ENCODE measurements around the gene MYL6B.
A peak's percentile ranks its signal among the peaks of the same experiment; 100 is the strongest.

Gene MYL6B

GRCh38 chr12:56127888-56128669 lies 24.3 kb upstream of the MYL6B start, which contains the start of gene ESYT1:
Gene ESYT1 (plus strand): TSS chr12:56128267. CDS start chr12:56128320, 53 bp downstream.
- H3K27ac ChIP-seq, result peak within 1 kb of the TSS; percentile 91
- no peak for TF ChIP-seq CTCF (conservative IDR thresholded peaks at IDR 0.05; ENCODE audit: low read depth)
- CTCF ChIA-PET, result interaction anchor here (0.6 to 2.7 kb wide), 6 partner anchors 17 to 131 kb away, joined by 3 to 21 read pairs (median 4); partner anchors contain the start of genes MYL6B and SMARCC2
- peak; percentile 99 for DNase-seq (ENCODE audit: low spot score)
- POLR2A ChIA-PET (ENCODE audit: low non-redundant PET), result interaction anchor here (0.6 to 1.4 kb wide), 6 partner anchors 10 to 231 kb away, joined by 3 to 8 read pairs (median 4); partner anchors contain the start of genes SMARCC2 and ZC3H10

- ChIA-PET CTCF (interaction anchor here (0.8 to 1.5 kb wide), 2 partner anchors 23 to 30 kb away, joined by 4 to 6 read pairs; partner anchors contain the start of gene MYL6B), POLR2A (ENCODE audit: low non-redundant PET) (interaction anchor here (0.6 to 1.4 kb wide), 5 partner anchors 11 to 231 kb away, joined by 3 to 8 read pairs (median 3); partner anchors contain the start of gene ZC3H10)
- H3K27ac ChIP-seq, result peak overlapping the region; percentile 91
- TF ChIP-seq CTCF (conservative IDR thresholded peaks at IDR 0.05; ENCODE audit: low read depth), result no peak
- DNase-seq (ENCODE audit: low spot score), result peak; percentile 33
Measured at GRCh38 chr12:56128670-56129205, 23.6 kb upstream of the MYL6B start.

- ChIA-PET POLR2A (ENCODE audit: low non-redundant PET) (no interaction called here), CTCF (interaction anchor here (1.5 kb wide), 1 partner anchor 22 kb away, joined by 6 read pairs; the partner anchor contains the start of gene MYL6B)
- H3K27ac ChIP-seq, result peak overlapping the region; percentile 91
- no peak for TF ChIP-seq CTCF (conservative IDR thresholded peaks at IDR 0.05; ENCODE audit: low read depth)
- peak; percentile 54 for DNase-seq (ENCODE audit: low spot score)
Measured at GRCh38 chr12:56129206-56129941, 23.0 kb upstream of the MYL6B start.

GRCh38 chr12:56129942-56130495 lies 22.4 kb upstream of the MYL6B start:
- POLR2A ChIA-PET (ENCODE audit: low non-redundant PET), result no interaction called here
- CTCF ChIA-PET, result interaction anchor here (1.5 kb wide), 1 partner anchor 22 kb away, joined by 6 read pairs; the partner anchor contains the start of gene MYL6B
- H3K27ac ChIP-seq, result peak overlapping the region; percentile 91
- no peak for TF ChIP-seq CTCF (conservative IDR thresholded peaks at IDR 0.05; ENCODE audit: low read depth)
- DNase-seq (ENCODE audit: low spot score), result no peak

GRCh38 chr12:56130876-56131275 lies 21.5 kb upstream of the MYL6B start:
- no peak for DNase-seq (ENCODE audit: low spot score)
- CTCF ChIA-PET, result interaction anchor here (0.7 kb wide), 1 partner anchor 13 kb away, joined by 5 read pairs; no protein-coding TSS in a partner anchor
- POLR2A ChIA-PET (ENCODE audit: low non-redundant PET), result no interaction called here
- peak overlapping the region; percentile 91 for H3K27ac ChIP-seq
- TF ChIP-seq CTCF (conservative IDR thresholded peaks at IDR 0.05; ENCODE audit: low read depth), result no peak

- CTCF ChIA-PET, result no interaction called here
- POLR2A ChIA-PET (ENCODE audit: low non-redundant PET), result no interaction called here
- TF ChIP-seq CTCF (conservative IDR thresholded peaks at IDR 0.05; ENCODE audit: low read depth), result no peak
- DNase-seq (ENCODE audit: low spot score), result no peak
- no peak overlapping the region for H3K27ac ChIP-seq
Measured at GRCh38 chr12:56134897-56135296, 17.5 kb upstream of the MYL6B start.
